Measurements from ENCODE around the gene HSPB6.
"Not testable (repeated sequence)": the region's sequence is repeated elsewhere in the genome, so short reads cannot be mapped to it uniquely, and the experiment has no call there.

The HSPB6 gene

GRCh38 chr19:35796645-35797542, 40.1 kb upstream of the HSPB6 start:
- DNase-seq = no peak
- H3K4me3 ChIP-seq (ENCODE audit: low read depth, low read length) = no peak overlapping the region
- TF ChIP-seq CTCF (IDR thresholded peaks at IDR 0.05; ENCODE audit: low read depth, low read length) = no peak
- no peaks in the 10 kb centered on the region for H3K4me1 ChIP-seq
- H3K27me3 ChIP-seq = no peaks in the 10 kb centered on the region
- no peaks in the 10 kb centered on the region for H3K36me3 ChIP-seq
- H3K9me3 ChIP-seq = no peaks in the 10 kb centered on the region

- H3K4me3 ChIP-seq (ENCODE audit: low read depth, low read length); H3K9me3 ChIP-seq; H3K36me3 ChIP-seq; DNase-seq; H3K4me1 ChIP-seq; H3K27me3 ChIP-seq: not testable (repeated sequence)
Measured at GRCh38 chr19:35795564-35795963, 38.7 kb upstream of the HSPB6 start.

GRCh38 chr19:35793381-35794165, 36.7 kb upstream of the HSPB6 start:
- Histone ChIP-seq H3K9me3 (no peaks in the 10 kb centered on the region), H3K4me1 (no peaks in the 10 kb centered on the region)
- no peak for DNase-seq

GRCh38 chr19:35792888-35793287, 36.1 kb upstream of the HSPB6 start:
- no peak for TF ChIP-seq CTCF (IDR thresholded peaks at IDR 0.05; ENCODE audit: low read depth, low read length)
- no peaks in the 10 kb centered on the region for H3K27me3 ChIP-seq
- no peak overlapping the region for H3K4me3 ChIP-seq (ENCODE audit: low read depth, low read length)
- no peaks in the 10 kb centered on the region for H3K9me3 ChIP-seq
- DNase-seq = no peak
- H3K36me3 ChIP-seq = no peaks in the 10 kb centered on the region
- no peaks in the 10 kb centered on the region for H3K4me1 ChIP-seq

More at GRCh38 chr19:35793381-35794165, 36.7 kb upstream of the HSPB6 start:
- TF ChIP-seq CTCF (IDR thresholded peaks at IDR 0.05; ENCODE audit: low read depth, low read length) = no peak
- Histone ChIP-seq H3K36me3 (no peaks in the 10 kb centered on the region), H3K27me3 (no peaks in the 10 kb centered on the region), H3K4me3 (ENCODE audit: low read depth, low read length) (no peak overlapping the region)

GRCh38 chr19:35792312-35792711, 35.5 kb upstream of the HSPB6 start:
- Histone ChIP-seq H3K27me3 (no peaks in the 10 kb centered on the region), H3K4me3 (ENCODE audit: low read depth, low read length) (no peak overlapping the region), H3K4me1 (no peaks in the 10 kb centered on the region), H3K9me3 (no peaks in the 10 kb centered on the region), H3K36me3 (no peaks in the 10 kb centered on the region)
- TF ChIP-seq CTCF (IDR thresholded peaks at IDR 0.05; ENCODE audit: low read depth, low read length) = no peak
- DNase-seq = no peak

GRCh38 chr19:35791814-35792279, 35.0 kb upstream of the HSPB6 start:
- no peak for DNase-seq
- no peaks in the 10 kb centered on the region for H3K4me1 ChIP-seq
- no peak for TF ChIP-seq CTCF (IDR thresholded peaks at IDR 0.05; ENCODE audit: low read depth, low read length)
- H3K4me3 ChIP-seq (ENCODE audit: low read depth, low read length) = no peak overlapping the region
- H3K27me3 ChIP-seq = no peaks in the 10 kb centered on the region
- no peaks in the 10 kb centered on the region for H3K9me3 ChIP-seq
- no peaks in the 10 kb centered on the region for H3K36me3 ChIP-seq

Measured in BE2C (cell line).